Natural killer cell (primary cell): Measurements from ENCODE around the gene R3HDM2. TPM values are rescaled to one million over a fixed set of nuclear protein-coding genes. Genes with fewer than 3 reads are reported as not detected.

Source experiments
- ATAC-seq, 3 donors: fragments of 150-1000 bp in 2 of 3; fragments of 200-7000 bp in 1 of 3; cut with Tn5 transposase; 1 replicate in 1 of 3; 2 replicates in 2 of 3; pipeline ENCODE4 v1.10.0; 2021; ENCODE audit warnings: mild to moderate bottlenecking in 2 of 3, moderate library complexity in 2 of 3
- DNase-seq, 2 donors: peaks; one replicate each; pipeline versions ENCODE4 v3.0.0 to v3.0.0-alpha.2; 2013 to 2021; ENCODE audit warnings: mixed read lengths in 1 of 2
- H3K27ac ChIP-seq: one replicate; pipeline ENCODE4 v1.5.1; 2013; ENCODE audit warnings: mild to moderate bottlenecking, low read length
- H3K27me3 ChIP-seq: one replicate; pipeline ENCODE4 v1.6.1; 2013; ENCODE audit warnings: low read length; ENCODE audit not compliant: control insufficient read depth, insufficient read depth
- H3K36me3 ChIP-seq: one replicate; pipeline ENCODE4 v1.6.1; 2013; ENCODE audit warnings: low read length; ENCODE audit not compliant: control insufficient read depth, insufficient read depth
- H3K4me1 ChIP-seq: one replicate; pipeline ENCODE4 v1.6.1; 2013; ENCODE audit warnings: low read length; ENCODE audit not compliant: control insufficient read depth, insufficient read depth
- H3K4me3 ChIP-seq: one replicate; pipeline ENCODE4 v1.5.1; 2013; ENCODE audit warnings: low read length
- H3K9me3 ChIP-seq: one replicate; pipeline ENCODE4 v1.6.1; 2013; ENCODE audit warnings: low read length; ENCODE audit not compliant: control insufficient read depth, insufficient read depth
- H3K27ac Mint-ChIP-seq, 2 donors: one replicate each; pipeline ENCODE4 v1.8.0; 2022; ENCODE audit warnings: mild to moderate bottlenecking in 2 of 2, mixed read lengths in 2 of 2, moderate library complexity in 1 of 2
- H3K27me3 Mint-ChIP-seq, 2 donors: one replicate each; pipeline ENCODE4 v1.8.0; 2022; ENCODE audit warnings: low read depth in 2 of 2, mixed read lengths in 2 of 2
- H3K36me3 Mint-ChIP-seq: one replicate; pipeline ENCODE4 v1.8.0; 2022; ENCODE audit warnings: mixed read lengths
- H3K4me1 Mint-ChIP-seq, 2 donors: one replicate each; pipeline ENCODE4 v1.8.0; 2022; ENCODE audit warnings: mixed read lengths in 2 of 2
- H3K4me3 Mint-ChIP-seq: one replicate; pipeline ENCODE4 v1.8.0; 2022; ENCODE audit warnings: mild to moderate bottlenecking, moderate library complexity, mixed read lengths
- H3K9me3 Mint-ChIP-seq, 2 donors: one replicate each; pipeline ENCODE4 v1.8.0; 2022; ENCODE audit warnings: mixed read lengths in 2 of 2
- WGBS: methylation state at CpG from one replicate; pipeline ENCODE4 v1.1.7; 2013; ENCODE audit warnings: missing lambda C conversion rate; ENCODE audit not compliant: insufficient coverage; 5-methylcytosine and 5-hydroxymethylcytosine counted together
- intact Hi-C: fragments of 100-400 bp; cut with micrococcal nuclease; formaldehyde crosslinking; loops from one replicate; pipeline ENCODE4 v1.14.2; 2022
- total RNA-seq, 4 donors: library from RNA; stranded (reverse); fragments of 120-200 nt in 1 of 4; gene quantifications; one replicate each; pipeline versions ENCODE4 v1.2.3 to v1.2.4, GENCODE V29; 2013 to 2022
- TF ChIP-seq, protein P1 (sequence below): fragments of 200-600 bp; IDR thresholded peaks from one replicate; pipeline ENCODE4 v1.8.0; 2022; ENCODE audit warnings: antibody characterized with exemption

The R3HDM2 gene
- total RNA-seq, 3 donors from 2014 or later (not counting 1 experiment from before 2014, with no cell fraction given): 110 to 124 (median 123) TPM

GRCh38 chr12:57477710-57478681, 47.2 kb upstream of the R3HDM2 start:
- H3K27me3 Mint-ChIP-seq: no peaks in the 10 kb centered on the region
- peak; percentile 52 to 68 (median 54) for ATAC-seq
- H3K4me3 Mint-ChIP-seq: peak overlapping the region; percentile 85
- intact Hi-C loops: loop anchor here (2.0 to 5.0 kb wide), 3 partner anchors 15 to 264 kb away; no protein-coding TSS in a partner anchor
- no peaks in the 10 kb centered on the region for H3K9me3 ChIP-seq
- WGBS: 20% methylated on average over 11 of the region's 12 CpGs
- H3K9me3 Mint-ChIP-seq: no peaks in the 10 kb centered on the region
- H3K27ac ChIP-seq: peak overlapping the region; percentile 99
- peaks cover 20% of the 10 kb centered on the region for H3K36me3 ChIP-seq
- H3K36me3 Mint-ChIP-seq: peaks cover 19% of the 10 kb centered on the region
- H3K4me3 ChIP-seq: peak overlapping the region; percentile 57
- TF ChIP-seq, protein P1, sequence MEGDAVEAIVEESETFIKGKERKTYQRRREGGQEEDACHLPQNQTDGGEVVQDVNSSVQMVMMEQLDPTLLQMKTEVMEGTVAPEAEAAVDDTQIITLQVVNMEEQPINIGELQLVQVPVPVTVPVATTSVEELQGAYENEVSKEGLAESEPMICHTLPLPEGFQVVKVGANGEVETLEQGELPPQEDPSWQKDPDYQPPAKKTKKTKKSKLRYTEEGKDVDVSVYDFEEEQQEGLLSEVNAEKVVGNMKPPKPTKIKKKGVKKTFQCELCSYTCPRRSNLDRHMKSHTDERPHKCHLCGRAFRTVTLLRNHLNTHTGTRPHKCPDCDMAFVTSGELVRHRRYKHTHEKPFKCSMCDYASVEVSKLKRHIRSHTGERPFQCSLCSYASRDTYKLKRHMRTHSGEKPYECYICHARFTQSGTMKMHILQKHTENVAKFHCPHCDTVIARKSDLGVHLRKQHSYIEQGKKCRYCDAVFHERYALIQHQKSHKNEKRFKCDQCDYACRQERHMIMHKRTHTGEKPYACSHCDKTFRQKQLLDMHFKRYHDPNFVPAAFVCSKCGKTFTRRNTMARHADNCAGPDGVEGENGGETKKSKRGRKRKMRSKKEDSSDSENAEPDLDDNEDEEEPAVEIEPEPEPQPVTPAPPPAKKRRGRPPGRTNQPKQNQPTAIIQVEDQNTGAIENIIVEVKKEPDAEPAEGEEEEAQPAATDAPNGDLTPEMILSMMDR: no peak
- peak overlapping the region; percentile 97 to 98 for H3K27ac Mint-ChIP-seq
- peaks cover 82% of the 10 kb centered on the region for H3K4me1 ChIP-seq
- H3K27me3 ChIP-seq: no peaks in the 10 kb centered on the region
- peak; percentile 67 to 82 for DNase-seq
- H3K4me1 Mint-ChIP-seq: peaks cover 75 to 83% of the 10 kb centered on the region in 2 donors

DNA sequence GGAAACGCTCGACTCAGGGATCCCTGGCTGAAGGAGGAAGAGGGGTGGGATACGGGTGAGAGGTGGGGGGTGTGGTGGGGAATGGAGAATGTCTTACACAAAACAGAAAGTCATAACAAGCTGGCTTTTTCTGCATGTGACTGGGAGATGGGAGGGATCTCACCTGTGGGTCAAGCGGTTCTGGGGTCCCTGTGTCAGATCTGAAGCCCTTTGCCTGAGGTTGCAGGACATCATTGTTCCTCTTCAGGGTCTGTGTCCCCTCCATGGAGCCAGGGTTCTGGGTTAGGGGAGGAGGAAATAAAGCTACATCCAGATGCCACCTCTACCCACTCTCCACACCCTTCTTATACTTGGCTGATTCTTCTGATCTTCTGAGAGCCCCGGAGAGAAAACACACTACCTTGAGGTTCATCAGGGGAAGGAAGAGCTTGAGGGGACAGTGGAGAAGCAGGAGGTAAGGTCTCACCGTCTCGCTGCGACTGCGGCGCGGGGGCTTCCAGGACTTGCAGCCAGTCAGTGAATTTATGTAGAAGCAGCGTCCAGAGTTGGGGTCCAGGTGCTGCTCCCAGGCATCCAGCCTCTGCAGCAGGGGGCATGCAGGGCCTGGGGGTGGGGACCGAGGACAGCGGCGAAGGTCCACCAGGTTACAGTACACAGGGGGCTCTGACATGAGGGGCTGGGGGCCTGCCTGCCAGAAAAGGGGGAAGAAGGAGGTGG, 46.3 kb upstream of the R3HDM2 start:
- ATAC-seq: no peak
- peaks cover 19% of the 10 kb centered on the region for H3K36me3 Mint-ChIP-seq
- WGBS: 1% methylated on average over 15 of the region's 15 CpGs
- H3K4me3 Mint-ChIP-seq: peak overlapping the region; percentile 85
- H3K27ac Mint-ChIP-seq: peak overlapping the region; percentile 97 to 98
- peaks cover 83 to 91% of the 10 kb centered on the region in 2 donors for H3K4me1 Mint-ChIP-seq
- Histone ChIP-seq H3K9me3 (no peaks in the 10 kb centered on the region), H3K4me3 (peak overlapping the region; percentile 57), H3K36me3 (peaks cover 28% of the 10 kb centered on the region), H3K27me3 (no peaks in the 10 kb centered on the region), H3K4me1 (peaks cover 89% of the 10 kb centered on the region), H3K27ac (peak overlapping the region; percentile 99)
- no peaks in the 10 kb centered on the region for H3K27me3 Mint-ChIP-seq
- no peaks in the 10 kb centered on the region for H3K9me3 Mint-ChIP-seq
- DNase-seq: peak in 1 of 2 donors; percentile 58
- intact Hi-C loops: loop anchor here (2.0 to 5.0 kb wide), 3 partner anchors 14 to 265 kb away; no protein-coding TSS in a partner anchor
- TF ChIP-seq, protein P1: no peak

DNA sequence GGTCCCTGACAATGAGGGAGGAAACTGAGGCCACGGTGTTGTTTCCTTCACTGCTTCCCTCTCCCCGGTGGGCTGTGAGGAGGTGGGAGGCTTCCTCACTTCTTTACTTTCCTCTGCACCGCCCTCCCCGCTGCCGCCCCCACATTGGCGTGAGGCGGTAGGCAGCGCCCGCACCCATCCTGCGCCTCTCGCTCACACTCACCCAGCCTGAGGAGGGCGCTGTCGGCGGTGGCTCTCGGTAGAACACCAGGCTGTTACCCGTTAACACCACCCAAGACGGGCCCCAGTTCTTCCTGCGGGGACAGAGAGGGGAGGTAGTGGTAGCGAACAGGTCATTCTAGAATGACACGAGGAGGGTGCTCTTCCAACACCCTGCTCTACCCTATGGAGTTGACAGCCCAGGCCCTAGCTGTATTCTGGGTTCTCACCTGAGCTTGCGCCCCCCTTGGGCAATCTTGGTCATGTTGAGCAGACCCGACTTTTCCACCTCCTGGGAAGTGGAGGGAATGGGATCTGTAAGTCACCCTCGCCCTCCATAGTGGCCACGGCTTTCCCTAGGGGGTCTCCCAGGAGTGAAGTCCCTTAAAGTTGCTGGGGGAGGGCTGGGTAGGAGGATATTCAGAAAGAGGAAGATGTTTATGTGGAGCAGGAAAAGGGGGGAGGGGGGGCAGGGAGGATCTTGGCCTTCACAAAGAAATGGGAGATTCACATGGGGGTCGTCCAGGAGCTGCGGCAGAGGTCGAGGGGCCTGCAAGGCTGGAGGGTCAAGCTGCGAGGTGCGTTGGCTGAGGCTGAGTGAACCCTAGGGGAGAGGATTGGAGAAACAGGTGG, 45.5 kb upstream of the R3HDM2 start:
- H3K27me3 ChIP-seq: no peaks in the 10 kb centered on the region
- peaks cover 92% of the 10 kb centered on the region for H3K4me1 ChIP-seq
- H3K4me3 ChIP-seq: peak overlapping the region; percentile 57
- intact Hi-C loops: loop anchor here (2.0 to 5.0 kb wide), 3 partner anchors 14 to 266 kb away; no protein-coding TSS in a partner anchor
- peaks cover 19% of the 10 kb centered on the region for H3K36me3 Mint-ChIP-seq
- peak; percentile 26 to 64 (median 30) for ATAC-seq
- under 1% methylated on average over 26 of the region's 29 CpGs for WGBS
- H3K9me3 ChIP-seq: no peaks in the 10 kb centered on the region
- peak overlapping the region; percentile 99 for H3K27ac ChIP-seq
- H3K9me3 Mint-ChIP-seq: no peaks in the 10 kb centered on the region
- H3K36me3 ChIP-seq: peaks cover 36% of the 10 kb centered on the region
- H3K27me3 Mint-ChIP-seq: no peaks in the 10 kb centered on the region
- DNase-seq: peak; percentile 77
- H3K4me3 Mint-ChIP-seq: peak overlapping the region; percentile 85
- peaks cover 79 to 92% of the 10 kb centered on the region in 2 donors for H3K4me1 Mint-ChIP-seq
- TF ChIP-seq, protein P1: peak; percentile 83
- H3K27ac Mint-ChIP-seq: peak overlapping the region; percentile 97 to 98
